GM19463 (cell line): ENCODE data around the gene PCSK6.
A peak's percentile ranks its signal among the peaks of the same experiment; 100 is the strongest.
"Not testable (repeated sequence)": the region's sequence is repeated elsewhere in the genome, so short reads cannot be mapped to it uniquely, and the experiment has no call there.

ENCODE experiments used
- ATAC-seq: cut with Tn5 transposase; IDR thresholded peaks from one replicate; pipeline ENCODE4 v1.9.1; 2021; ENCODE audit warnings: mild to moderate bottlenecking, moderate library complexity; ENCODE audit not compliant: unreplicated experiment

The PCSK6 gene

GRCh38 chr15:101294731-101295606 lies 194.5 kb downstream of the PCSK6 start, which contains the start of gene SNRPA1:
Gene SNRPA1, minus strand, starts transcription at chr15:101295248. Its CDS starts 70 bp downstream, at chr15:101295178.
- peak; percentile 71 for ATAC-seq

- no peak for ATAC-seq
These were observed 196.4 kb downstream of the PCSK6 start for GRCh38 chr15:101293122-101293521.

- ATAC-seq = peak; percentile 41
These were observed 200.5 kb downstream of the PCSK6 start for GRCh38 chr15:101288905-101289513.

GRCh38 chr15:101287342-101287741 lies 202.2 kb downstream of the PCSK6 start:
- not testable (repeated sequence) for ATAC-seq

- ATAC-seq = no peak
These were observed 202.9 kb downstream of the PCSK6 start for GRCh38 chr15:101286471-101287114.

- no peak for ATAC-seq
These were observed 205.6 kb downstream of the PCSK6 start for GRCh38 chr15:101283931-101284330.

GRCh38 chr15:101280007-101280406 lies 209.5 kb downstream of the PCSK6 start:
- no peak for ATAC-seq

GRCh38 chr15:101277943-101278564 lies 211.5 kb downstream of the PCSK6 start:
- no peak for ATAC-seq

- ATAC-seq = peak; percentile 94
These were observed 212.3 kb downstream of the PCSK6 start, which contains the start of gene SELENOS for GRCh38 chr15:101277038-101277822. Gene SELENOS, minus strand, starts transcription at chr15:101277485. Its CDS starts 68 bp downstream, at chr15:101277417.

- ATAC-seq = peak; percentile 23
These were observed 212.9 kb downstream of the PCSK6 start for GRCh38 chr15:101276501-101277037.

GRCh38 chr15:101275018-101275417 lies 214.5 kb downstream of the PCSK6 start:
- peak; percentile 36 for ATAC-seq

- no peak for ATAC-seq
These were observed 216.0 kb downstream of the PCSK6 start for GRCh38 chr15:101273534-101273933.

GRCh38 chr15:101272584-101272983 lies 216.9 kb downstream of the PCSK6 start:
- ATAC-seq = no peak

- ATAC-seq = no peak
These were observed 219.9 kb downstream of the PCSK6 start for GRCh38 chr15:101269479-101270223.

- no peak for ATAC-seq
These were observed 222.0 kb downstream of the PCSK6 start for GRCh38 chr15:101267320-101268104.

GRCh38 chr15:101266787-101267186 lies 222.7 kb downstream of the PCSK6 start:
- ATAC-seq = no peak

GRCh38 chr15:101266034-101266433 lies 223.5 kb downstream of the PCSK6 start:
- ATAC-seq = no peak

- peak; percentile 71 for ATAC-seq
These were observed 224.4 kb downstream of the PCSK6 start for GRCh38 chr15:101264911-101265641.
